Measurements from ENCODE around the gene GPC4.

DNA sequence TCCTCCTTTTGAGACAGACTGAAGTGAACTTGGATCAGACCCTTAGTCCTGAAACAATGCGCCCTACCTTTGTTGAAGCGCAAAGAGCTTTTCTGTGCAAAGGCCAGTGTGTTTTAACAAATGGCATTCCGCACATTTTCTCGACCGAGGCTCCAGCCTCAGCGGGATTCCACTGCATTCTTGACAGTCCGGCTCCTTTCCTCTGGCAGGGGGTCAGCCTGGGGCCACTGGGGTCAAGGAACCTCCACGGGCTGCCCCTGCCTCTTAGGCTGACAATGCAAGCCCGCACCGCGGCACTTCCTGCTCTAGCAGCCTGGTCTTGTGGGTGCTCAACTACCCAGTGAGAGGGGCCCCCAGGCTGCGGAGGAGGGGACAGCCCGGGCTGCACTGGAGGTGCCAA lies 150.0 kb downstream of the GPC4 start:
- TF ChIP-seq, protein P1, sequence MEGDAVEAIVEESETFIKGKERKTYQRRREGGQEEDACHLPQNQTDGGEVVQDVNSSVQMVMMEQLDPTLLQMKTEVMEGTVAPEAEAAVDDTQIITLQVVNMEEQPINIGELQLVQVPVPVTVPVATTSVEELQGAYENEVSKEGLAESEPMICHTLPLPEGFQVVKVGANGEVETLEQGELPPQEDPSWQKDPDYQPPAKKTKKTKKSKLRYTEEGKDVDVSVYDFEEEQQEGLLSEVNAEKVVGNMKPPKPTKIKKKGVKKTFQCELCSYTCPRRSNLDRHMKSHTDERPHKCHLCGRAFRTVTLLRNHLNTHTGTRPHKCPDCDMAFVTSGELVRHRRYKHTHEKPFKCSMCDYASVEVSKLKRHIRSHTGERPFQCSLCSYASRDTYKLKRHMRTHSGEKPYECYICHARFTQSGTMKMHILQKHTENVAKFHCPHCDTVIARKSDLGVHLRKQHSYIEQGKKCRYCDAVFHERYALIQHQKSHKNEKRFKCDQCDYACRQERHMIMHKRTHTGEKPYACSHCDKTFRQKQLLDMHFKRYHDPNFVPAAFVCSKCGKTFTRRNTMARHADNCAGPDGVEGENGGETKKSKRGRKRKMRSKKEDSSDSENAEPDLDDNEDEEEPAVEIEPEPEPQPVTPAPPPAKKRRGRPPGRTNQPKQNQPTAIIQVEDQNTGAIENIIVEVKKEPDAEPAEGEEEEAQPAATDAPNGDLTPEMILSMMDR (IDR thresholded peaks at IDR 0.05; ENCODE audit: insufficient read depth, low read length, poor library complexity, severe bottlenecking) = no peak
- no peak for TF ChIP-seq EZH2phosphoT487 (conservative IDR thresholded peaks at IDR 0.05; ENCODE audit: low read length)

Measured in SU-DHL-6 (cell line).